T-helper 22 cell (primary cell): ENCODE measurements around the gene HOXC5.

Experiments used
- DNase-seq: peaks from one replicate; pipeline ENCODE4 v3.0.0-alpha.2; 2020; ENCODE audit warnings: low read depth

Gene HOXC5

DNA sequence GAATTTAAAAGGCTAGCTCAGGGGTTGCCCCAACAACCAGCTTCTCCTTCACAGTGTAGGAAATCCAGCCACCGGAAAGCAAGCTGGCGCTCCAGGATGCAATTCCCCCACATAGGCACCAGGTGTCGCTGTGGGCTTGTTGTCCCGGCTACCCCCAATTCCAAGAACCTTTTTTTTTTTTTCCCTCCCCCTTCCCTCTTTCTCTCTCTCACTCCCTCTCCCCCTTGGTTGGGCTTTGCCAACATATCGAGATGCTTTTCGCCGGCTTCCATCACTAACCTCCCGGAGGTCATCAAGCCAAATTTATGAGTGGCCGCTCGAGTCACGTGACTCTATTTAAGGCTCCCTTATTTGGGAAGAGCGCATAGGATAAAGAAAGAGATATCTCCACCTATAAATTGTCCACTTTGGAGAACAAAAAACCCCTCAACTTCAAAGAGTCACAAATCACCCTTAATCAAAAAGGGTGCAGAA lies at the start of gene HOXC5:
Gene HOXC5, plus strand, starts transcription at position 424 of the 474 bp plus-strand sequence. CDS start 73 bp downstream, outside the sequence.
- DNase-seq: no peak

DNA sequence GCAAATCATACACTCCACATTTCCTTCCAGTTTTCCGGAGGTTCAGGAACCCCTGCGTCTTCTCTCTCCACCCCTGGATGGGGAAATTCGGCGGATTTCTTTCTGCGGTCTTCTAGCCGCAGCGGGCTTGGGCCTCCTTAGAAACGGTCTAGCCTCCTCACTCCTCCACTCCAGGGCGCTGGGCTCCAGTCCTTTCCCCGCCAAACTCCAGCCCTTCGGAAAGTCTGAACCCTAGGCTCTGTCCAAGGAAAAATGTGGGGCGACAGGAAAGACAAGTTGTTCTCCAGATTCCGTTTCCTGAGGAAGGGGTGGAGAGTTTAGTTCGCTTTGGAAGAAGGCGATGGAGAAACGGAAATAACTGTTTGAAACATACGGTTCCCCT lies 49.3 kb upstream of the HOXC5 start:
- DNase-seq: no peak

DNA sequence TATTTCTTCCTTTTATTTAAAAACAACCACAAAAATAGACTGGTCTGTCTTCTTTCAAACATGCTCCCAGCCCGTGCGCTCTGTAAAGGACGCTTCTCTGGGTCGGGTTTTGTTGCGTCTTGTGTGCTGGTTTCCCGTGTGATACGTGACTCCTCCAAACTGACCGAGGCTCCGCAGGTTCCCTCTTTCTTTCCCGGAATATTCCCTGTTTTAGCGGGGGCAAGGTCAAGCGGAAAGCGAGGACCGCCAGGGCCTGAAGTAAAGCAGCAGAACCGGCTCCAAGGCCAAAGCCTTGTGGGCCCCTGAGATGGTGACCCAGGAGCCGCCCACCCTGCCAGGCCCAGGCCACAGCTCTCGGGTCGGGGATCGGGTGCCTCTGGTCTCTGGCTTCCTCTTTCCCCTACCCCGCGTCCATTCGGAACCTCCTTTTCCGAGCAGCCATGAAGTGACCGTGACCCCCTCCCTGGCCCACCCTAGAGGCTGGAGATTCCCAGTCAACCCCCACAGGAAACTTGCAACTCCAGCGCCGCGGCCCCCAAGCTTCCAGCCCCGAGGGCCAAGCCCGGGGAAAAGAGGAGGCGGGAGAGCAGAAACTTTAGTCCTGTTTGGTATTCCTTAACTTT lies 48.8 kb upstream of the HOXC5 start:
- no peak for DNase-seq

DNA sequence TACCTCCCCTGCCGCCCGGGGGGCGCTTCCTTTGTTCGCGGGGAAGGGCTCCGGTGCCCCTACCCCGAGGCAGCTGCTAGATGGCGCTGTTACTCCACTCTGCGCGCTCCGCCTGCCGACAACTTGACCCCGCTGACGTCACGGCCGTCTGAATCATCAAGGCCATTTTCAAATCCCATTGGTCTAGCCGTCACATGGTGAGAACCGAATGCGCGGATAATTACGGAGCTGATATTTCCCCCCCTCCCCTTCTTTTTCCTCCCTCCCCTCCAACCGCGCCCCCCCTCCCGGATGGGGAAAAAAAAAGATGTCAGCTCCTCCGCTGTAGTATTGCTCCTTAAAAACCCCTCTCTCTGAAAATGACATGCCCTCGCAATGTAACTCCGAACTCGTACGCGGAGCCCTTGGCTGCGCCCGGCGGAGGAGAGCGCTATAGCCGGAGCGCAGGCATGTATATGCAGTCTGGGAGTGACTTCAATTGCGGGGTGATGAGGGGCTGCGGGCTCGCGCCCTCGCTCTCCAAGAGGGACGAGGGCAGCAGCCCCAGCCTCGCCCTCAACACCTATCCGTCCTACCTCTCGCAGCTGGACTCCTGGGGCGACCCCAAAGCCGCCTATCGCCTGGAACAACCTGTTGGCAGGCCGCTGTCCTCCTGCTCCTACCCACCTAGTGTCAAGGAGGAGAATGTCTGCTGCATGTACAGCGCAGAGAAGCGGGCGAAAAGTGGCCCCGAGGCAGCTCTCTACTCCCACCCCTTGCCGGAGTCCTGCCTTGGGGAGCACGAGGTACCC lies 47.8 kb upstream of the HOXC5 start, which contains the start of gene HOXC10:
Gene HOXC10, plus strand, starts transcription at position 246 of the 791 bp plus-strand sequence. Its CDS starts 114 bp downstream, at position 360.
- peak; percentile 47 for DNase-seq

DNA sequence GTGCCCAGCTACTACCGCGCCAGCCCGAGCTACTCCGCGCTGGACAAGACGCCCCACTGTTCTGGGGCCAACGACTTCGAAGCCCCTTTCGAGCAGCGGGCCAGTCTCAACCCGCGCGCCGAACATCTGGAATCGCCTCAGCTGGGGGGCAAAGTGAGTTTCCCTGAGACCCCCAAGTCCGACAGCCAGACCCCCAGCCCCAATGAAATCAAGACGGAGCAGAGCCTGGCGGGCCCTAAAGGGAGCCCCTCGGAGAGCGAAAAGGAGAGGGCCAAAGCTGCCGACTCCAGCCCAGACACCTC lies 47.2 kb upstream of the HOXC5 start:
- DNase-seq: no peak

DNA sequence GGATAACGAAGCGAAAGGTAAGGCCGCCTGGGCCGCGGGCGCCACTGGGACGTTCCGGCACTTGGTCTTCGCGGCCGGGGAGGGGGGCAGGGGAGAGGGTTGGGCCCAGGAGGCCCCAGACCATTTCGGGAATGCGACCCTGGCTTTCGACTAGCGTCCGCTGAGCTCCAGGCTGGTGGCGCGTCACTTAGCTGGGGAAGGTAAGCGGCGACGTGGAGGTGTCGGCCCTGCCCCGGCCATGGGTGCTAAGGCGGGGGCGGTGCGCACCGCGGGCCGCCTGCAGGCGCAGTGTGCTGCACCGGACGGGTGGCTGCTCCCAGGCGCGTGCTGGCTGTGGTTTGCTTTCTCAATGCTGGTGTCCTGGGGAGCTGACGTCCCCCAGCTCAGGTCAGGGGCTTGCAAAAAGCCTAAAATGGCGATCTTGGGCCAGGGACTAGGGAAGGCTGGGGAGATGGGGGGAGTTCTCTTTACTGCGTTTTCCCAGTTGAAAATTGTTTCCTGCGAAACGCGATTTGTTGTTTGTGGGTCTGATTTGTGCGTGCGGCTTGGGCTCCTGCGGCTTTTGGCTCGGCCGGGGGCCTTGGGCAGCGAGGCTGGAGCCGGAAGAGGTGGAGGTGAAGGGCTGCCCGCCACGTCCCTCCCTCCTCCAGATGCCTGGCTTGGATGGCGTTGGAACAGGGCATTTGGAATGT lies 46.7 kb upstream of the HOXC5 start:
- DNase-seq: no peak

DNA sequence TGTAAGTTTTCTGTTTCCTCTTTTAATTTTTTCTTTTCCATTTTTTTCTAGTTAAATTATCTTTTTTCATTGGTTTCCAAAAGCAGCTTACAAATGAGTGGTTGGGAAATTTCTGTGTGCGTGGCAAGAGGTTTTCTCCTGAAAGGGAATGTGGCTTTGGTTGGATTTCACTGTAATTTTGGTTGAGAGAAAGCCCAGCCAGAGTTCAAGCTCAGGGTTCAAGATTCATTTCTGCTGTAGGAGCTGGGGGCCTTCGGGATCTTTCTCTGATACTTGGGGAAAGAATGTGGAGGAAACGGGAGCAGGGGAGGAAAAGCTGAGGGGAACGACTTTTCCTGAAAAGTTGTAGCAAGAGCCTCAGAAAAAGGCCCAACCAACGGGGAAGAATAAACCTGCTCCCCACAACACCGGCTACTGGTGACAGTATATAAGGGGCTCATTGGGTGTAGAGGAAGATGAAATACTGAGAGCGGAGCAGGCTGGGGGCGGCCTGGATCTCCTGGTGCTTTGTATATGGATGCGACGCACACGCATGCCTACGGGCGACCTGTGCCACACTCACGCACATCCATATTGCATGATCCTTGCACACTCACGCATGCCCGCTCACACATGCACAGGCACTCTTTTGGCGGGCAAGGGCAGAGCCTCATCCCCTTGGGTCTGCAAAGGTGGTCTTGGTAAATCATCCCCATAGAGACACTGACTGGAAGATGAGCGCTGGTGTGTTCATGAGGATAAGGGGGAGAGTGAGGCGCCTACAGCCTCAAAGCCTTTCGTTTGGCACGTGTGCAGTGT lies 46.0 kb upstream of the HOXC5 start:
- no peak for DNase-seq

DNA sequence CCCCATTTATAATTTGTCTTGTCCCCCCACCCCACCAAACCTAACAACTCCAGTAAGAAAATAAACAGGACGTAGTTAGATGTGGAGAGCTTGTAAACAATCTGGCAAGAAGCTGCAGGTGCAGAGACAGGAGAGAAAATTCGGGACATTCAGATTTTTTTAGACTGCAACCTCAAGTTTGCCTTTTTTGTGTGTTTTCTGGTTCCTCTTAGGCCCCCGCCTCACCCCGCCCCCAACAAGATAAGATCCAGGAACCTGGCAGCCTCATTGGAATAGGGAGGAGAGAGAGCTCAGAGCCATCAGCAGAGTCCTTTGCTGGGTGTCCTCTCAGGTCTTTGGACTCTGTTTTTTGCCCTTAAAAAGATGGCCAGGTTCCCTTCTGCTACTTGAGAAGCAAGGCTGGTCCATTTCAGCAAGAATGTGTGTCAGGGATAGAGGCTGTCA lies 45.0 kb upstream of the HOXC5 start:
- DNase-seq: no peak

DNA sequence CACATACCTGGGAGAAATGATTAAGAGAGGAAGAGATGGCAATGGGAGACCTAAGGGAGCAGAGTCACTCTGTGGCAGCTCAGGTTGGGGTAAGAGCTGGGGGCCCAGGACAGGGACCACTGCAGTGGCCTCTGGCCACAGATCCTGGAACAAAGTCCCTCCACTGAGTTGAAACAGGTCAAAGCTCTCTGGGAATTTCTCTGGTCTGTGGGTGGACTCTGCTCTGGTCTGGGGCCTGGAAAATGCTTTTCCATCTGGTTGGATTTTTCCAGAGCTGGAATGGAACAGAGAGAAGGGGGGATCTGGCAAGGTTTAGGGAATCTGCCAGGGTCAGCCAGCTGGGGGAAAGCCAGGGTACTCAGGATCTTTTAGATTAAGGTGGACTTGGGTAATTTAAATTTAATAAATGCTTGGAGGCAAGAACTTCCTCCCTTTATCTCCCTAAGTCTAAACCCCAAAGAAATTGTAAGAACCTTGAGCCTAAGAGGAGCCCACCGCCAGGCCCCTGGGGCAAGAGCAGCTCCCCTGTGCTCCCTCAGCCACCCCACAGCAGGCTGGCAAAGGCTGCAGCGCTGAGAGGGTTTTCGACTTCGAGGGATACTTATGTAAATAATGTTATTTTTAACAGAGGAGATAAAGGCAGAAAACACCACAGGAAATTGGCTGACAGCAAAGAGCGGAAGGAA lies 44.2 kb upstream of the HOXC5 start:
- DNase-seq: no peak

DNA sequence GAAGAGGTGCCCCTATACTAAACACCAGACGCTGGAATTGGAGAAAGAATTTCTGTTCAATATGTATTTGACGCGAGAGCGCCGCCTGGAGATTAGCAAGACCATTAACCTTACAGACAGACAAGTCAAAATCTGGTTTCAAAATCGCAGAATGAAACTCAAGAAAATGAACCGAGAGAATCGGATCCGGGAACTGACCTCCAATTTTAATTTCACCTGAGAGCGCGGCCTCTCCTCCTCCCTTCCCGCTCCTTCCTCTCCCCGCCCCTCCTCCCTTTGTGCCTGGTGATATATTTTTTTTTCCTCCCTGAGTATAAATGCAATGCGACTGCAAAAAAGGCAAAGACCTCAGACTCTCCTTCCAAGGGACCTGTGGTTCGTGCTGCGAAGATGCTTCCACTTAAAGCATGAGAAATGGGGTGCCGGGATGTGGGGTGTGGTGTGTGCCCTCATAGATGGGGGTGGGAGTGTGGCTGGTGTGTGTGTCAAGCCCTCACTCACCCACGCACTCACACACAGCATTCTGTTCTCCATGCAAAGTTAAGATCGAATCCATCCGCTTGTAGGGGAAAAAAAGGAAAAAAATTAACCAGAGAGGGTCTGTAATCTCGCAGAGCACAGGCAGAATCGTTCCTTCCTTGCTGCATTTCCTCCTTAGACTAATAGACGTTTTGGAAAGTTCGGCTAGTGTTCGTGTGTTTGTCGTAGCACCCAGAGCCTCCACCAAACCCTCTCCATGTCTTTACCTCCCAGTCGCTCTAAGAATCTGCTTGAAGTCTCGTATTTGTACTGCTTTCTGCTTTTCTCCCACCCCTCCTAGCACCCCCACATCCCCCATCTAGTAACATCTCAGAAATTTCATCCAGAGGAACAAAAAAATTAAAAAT lies 43.4 kb upstream of the HOXC5 start:
- no peak for DNase-seq

DNA sequence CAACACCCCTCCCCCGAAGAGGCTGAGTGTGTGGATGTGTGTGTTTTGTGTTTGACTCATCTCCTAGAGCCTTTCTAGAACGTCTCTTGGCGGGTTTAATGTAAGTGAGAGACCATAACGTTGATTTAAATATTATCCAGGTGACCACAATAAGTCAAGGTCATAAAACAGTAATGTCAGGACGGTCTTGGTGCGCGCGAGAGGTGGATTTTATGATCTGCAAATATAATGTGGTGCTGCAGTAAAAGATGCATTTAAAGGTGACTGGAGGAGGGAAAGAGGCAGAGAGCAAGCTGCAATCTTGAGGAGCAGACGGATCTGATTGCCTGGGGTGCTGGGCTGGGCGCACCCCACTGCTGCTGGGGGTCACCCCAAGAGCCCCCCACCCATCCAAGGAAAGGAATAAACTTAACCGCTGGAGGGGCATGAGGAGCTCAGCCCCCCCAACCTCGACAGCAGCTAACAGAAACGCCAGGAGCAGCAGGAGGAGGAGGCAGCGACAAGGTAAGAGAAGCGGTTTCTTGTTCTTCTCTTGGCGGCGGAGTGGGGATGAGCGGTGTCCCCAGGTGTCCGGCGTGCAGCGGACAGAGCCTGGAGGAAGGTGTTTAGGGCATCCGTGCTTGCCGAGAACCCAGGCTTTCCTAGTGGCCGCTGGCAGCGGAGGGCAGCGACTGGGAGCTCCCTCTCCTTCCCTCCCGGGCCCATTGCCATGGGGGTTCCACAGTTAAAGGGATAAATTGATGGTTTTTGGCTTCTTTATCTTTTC lies 42.4 kb upstream of the HOXC5 start:
- DNase-seq: no peak

DNA sequence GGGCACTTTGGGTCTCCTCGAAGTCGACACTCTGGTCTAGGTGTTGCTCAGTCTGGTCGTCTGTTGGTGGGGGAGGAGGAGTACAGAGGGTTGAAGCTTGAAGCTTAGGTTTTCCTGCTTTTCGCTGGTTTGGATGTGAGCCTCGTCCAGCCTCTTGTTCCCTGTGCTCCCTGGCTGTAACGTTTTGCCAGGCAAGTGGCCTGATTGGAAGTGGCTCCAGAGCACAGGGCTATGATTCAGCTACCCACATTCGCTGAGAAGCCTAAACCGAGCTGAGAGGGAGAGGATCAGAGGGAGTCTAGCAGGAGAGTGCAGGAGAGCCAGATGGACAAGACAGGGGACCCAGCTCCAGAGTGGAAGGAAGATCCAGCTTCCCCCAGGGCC lies 41.8 kb upstream of the HOXC5 start:
- no peak for DNase-seq

DNA sequence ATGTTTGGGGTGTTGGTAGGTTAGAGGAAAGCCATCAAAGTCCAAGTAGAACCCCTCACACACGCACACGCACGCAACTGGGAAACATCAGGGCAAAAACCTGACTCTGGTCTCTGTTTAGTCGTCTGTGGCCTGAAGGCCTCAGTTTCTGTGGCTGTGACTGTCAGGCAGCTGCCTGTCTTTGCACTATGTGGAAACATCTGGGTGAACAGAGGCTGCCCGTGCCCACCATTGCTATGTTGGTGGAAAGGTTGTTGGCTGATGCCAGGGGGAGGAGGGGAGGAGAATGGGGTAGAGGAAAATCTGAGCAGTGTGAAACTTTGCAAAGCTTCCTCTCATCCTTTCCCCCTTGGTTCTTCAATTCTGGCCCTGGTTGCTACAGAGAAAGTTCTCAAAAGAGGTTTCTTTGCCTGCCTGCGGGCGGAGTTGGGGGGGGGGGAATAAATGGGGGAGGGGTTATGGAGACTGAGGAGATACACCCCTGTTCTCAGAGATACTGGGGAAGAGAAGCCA lies 40.4 kb upstream of the HOXC5 start:
- no peak for DNase-seq

DNA sequence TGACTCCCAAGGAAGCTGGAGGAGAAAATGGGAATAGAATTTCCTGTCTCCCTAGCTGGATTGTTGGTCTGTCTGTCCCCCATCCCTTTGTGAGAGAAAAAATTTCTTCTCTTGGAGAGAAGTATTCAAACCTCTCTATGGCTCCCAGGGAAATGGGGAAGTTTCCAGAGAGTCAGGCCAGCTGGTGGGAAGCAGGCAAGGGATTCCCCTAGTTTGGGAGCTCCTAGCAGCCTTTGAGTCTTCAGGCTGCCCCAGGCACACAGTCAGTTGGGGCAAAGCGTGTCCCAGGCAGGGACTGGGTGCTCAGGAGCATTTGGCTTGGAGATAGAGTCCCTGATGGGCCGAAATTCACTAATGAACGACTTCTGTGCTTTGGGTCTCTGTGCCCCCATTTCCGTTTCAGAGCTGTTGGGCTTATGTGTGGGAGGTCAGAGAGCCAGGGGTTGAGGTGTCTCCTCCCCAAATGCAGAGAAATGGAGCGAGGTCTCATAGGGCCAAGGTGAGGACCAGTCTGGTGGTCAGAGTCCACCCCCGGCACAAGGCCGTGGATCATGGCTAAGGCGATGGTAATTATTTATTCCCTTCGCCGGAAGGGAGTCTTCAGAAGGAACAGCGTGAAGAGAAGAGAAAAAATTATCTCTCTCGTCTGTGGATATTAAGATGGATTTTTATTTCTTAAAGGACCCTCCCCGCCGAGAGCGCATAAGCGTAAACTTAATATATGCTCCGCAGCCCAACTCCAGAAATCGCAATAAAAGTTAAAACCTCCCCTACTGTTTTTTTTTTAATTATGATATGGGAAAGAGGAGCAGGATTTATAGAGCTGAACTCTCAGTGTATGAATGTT lies 39.5 kb upstream of the HOXC5 start:
- DNase-seq: no peak

DNA sequence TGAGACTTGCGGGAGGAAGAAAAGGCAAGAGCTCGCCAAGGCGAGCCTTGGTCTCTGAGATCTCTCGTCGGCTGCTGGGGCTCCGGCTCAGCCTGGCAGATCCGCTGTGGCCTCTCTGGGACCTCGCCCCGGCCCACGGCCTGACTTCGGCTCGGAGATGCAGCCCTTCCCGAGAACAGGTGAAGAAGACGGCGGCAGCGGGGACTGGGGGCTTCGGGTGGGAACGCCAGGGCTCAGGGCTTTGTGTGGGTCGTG lies 38.9 kb upstream of the HOXC5 start:
- no peak for DNase-seq

DNA sequence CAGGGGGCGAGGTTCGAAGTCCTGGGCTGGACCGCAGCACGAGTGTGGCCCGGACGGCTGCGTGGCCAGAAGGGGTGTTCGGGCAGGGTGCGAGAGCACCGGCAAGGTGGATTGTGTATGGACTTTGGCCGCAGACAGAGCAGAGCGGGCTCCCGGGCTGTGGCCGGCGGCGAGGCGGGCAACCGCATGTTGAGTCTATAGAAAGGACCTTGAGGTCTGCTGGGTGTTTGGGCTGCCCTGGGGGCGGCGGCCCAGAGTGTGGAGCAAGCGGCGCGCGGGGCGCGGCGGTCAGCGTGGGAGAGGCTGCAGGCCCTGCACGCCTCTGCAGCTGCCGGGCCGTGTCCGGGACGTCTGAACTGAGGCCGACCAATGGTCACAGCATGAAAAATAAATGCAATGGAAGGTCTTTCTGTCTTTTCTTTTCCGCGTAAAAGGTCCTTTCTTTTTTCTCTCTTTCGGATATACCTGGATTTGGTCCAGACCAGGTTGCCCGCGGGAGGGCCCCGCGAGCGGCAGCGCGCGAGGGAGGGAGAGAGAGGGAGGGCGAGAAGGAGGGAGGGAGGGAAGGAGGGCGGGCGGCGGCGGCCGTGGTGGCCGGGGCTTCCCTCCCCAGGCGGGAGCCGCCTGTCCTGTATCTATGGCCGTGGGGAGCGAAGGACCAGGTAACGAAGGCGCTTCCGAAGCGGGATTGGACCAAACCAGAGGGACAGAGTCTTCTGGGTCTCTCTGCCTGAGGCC lies 38.4 kb upstream of the HOXC5 start:
- DNase-seq: no peak

DNA sequence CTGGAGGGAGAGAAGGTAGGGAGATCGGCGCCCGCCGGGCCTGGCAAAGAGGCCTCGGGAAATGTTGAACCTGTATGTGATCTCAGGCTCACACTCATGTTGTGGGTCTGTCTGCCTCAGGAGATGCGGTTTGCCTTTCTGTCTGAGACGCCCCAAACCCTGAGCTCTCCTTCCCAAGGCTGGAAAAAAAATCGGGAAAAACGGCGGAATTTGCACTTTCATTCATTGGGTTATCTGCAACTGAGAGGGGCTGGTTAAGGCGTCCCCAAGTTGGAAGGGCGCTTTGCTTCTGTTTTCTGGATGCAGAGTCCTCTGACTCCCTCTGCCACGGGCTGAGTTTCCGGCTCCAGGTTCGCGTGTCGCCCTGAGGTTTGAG lies 37.9 kb upstream of the HOXC5 start:
- no peak for DNase-seq
